GM12878 (cell line): ENCODE data around the gene PFKFB2. TPM values are rescaled to one million over a fixed set of nuclear protein-coding genes. Genes with fewer than 3 reads are reported as not detected.

Experiments used
- ATF7 ChIP-seq: fragments of 450-650 bp; IDR thresholded peaks from 2 replicates; pipeline ENCODE4 v1.6.1; 2016; ENCODE audit warnings: low read depth, mild to moderate bottlenecking
- CBX3 ChIP-seq: fragments of 200-600 bp; sonication (generic); IDR thresholded peaks from 2 replicates; pipeline ENCODE4 v1.6.1; 2016; ENCODE audit warnings: low read depth, borderline replicate concordance
- CREB1 ChIP-seq: IDR thresholded peaks from 2 replicates; pipeline ENCODE4 v1.6.1; 2012; ENCODE audit warnings: low read depth, mild to moderate bottlenecking, inconsistent platforms
- CTCF ChIP-seq, 3 experiments: IDR thresholded peaks in 2 of 3; conservative IDR thresholded peaks in 1 of 3; 2 replicates each; pipeline ENCODE4 v1.5.1; 2011; ENCODE audit warnings: low read depth in 3 of 3, low read length in 3 of 3, mild to moderate bottlenecking in 3 of 3, control low read depth in 2 of 3, moderate library complexity in 2 of 3, inconsistent platforms in 1 of 3, mixed read lengths in 1 of 3; ENCODE audit not compliant: control insufficient read depth in 2 of 3, insufficient read depth in 1 of 3; ENCODE audit errors: extremely low read depth in 1 of 3
- EGR1 ChIP-seq, 2 experiments: IDR thresholded peaks; 1 replicate in 1 of 2; 2 replicates in 1 of 2; pipeline ENCODE4 v1.6.1; 2011 to 2012; ENCODE audit warnings: low read depth in 2 of 2, low read length in 2 of 2, borderline replicate concordance in 1 of 2, mild to moderate bottlenecking in 1 of 2, moderate library complexity in 1 of 2
- ELK1 ChIP-seq: IDR thresholded peaks from 2 replicates; pipeline ENCODE4 v1.6.1; 2012; ENCODE audit warnings: low read depth, low read length, improper control_type of control experiment
- HDAC6 ChIP-seq: fragments of 200-600 bp; sonication (generic); IDR thresholded peaks from one replicate; pipeline ENCODE4 v1.8.0; 2017; ENCODE audit warnings: antibody characterized with exemption; ENCODE audit not compliant: unreplicated experiment
- JUNB ChIP-seq: IDR thresholded peaks from 2 replicates; pipeline ENCODE4 v1.6.1; 2016; ENCODE audit warnings: antibody characterized with exemption, mild to moderate bottlenecking
- KAT2A ChIP-seq: conservative IDR thresholded peaks from 2 replicates; pipeline ENCODE4 v1.6.1; 2011; ENCODE audit warnings: low read depth, low read length; ENCODE audit not compliant: control insufficient read depth
- KDM1A ChIP-seq: fragments of 200-600 bp; sonication (generic); IDR thresholded peaks from 2 replicates; pipeline ENCODE4 v1.6.1; 2016; ENCODE audit warnings: borderline replicate concordance
- MEF2A ChIP-seq: IDR thresholded peaks from 2 replicates; pipeline ENCODE4 v1.6.1; 2011; ENCODE audit warnings: low read depth, mild to moderate bottlenecking, low read length, moderate library complexity; ENCODE audit not compliant: insufficient read depth
- NBN ChIP-seq: fragments of 450-650 bp; IDR thresholded peaks from 2 replicates; pipeline ENCODE4 v1.6.1; 2016
- NR2F1 ChIP-seq: fragments of 450-650 bp; conservative IDR thresholded peaks from 2 replicates; pipeline ENCODE4 v1.6.1; 2017; ENCODE audit warnings: mild to moderate bottlenecking
- PAX8 ChIP-seq: fragments of 450-650 bp; IDR thresholded peaks from 2 replicates; pipeline ENCODE4 v1.6.1; 2017; ENCODE audit warnings: mild to moderate bottlenecking, moderate library complexity
- POLR2A ChIP-seq: IDR thresholded peaks from 2 replicates; pipeline ENCODE4 v1.6.1; 2011; ENCODE audit warnings: low read depth, mild to moderate bottlenecking, low read length
- POU2F2 ChIP-seq: IDR thresholded peaks from 3 replicates; pipeline ENCODE4 v1.6.1; 2011; ENCODE audit warnings: low read depth, mild to moderate bottlenecking, low read length, borderline replicate concordance
- RAD51 ChIP-seq: fragments of 450-650 bp; IDR thresholded peaks from 2 replicates; pipeline ENCODE4 v1.6.1; 2016; ENCODE audit warnings: moderate library complexity, mild to moderate bottlenecking, inconsistent platforms
- SIN3A ChIP-seq: IDR thresholded peaks from 2 replicates; pipeline ENCODE4 v1.6.1; 2012; ENCODE audit warnings: low read depth, low read length, improper control_type of control experiment
- TCF7 ChIP-seq: IDR thresholded peaks from 2 replicates; pipeline ENCODE4 v1.6.1; 2014; ENCODE audit warnings: antibody characterized with exemption, borderline replicate concordance
- ZNF207 ChIP-seq: fragments of 450-650 bp; IDR thresholded peaks from 2 replicates; pipeline ENCODE4 v1.6.1; 2014; ENCODE audit warnings: antibody characterized with exemption, mild to moderate bottlenecking, borderline replicate concordance
- polyA plus RNA-seq, 11 experiments: library from polyadenylated mRNA; depleted of rRNA in 4 of 11; unstranded in 6 of 11; stranded (reverse) in 5 of 11; fragments of >200 nt; fragmentation: Nextera tagmentation in 4 of 11; fragmentation: Illumina TruSeq in 1 of 11; extraction: Ambion mirVana in 4 of 11; extraction: Trizol in 1 of 11; gene quantifications; 1 replicate in 1 of 11; 2 replicates in 10 of 11; pipeline versions ENCODE4 v1.2.1 to v1.2.3, GENCODE V29; 2011 to 2016; ENCODE audit warnings: inconsistent platforms in 2 of 11, missing spikeins in 2 of 11, low read depth in 1 of 11
- total RNA-seq, 4 experiments: library from RNA; depleted of rRNA in 3 of 4; stranded (reverse); fragments of >200 nt in 3 of 4; fragmentation: Illumina TruSeq in 1 of 4; extraction: Trizol in 1 of 4; gene quantifications; 2 replicates each; pipeline versions ENCODE4 v1.2.1 to v1.2.3, GENCODE V29; 2013 to 2021

Gene PFKFB2
- total and polyA plus RNA-seq, 10 of the 15 experiments (the other 5 are each of a cell fraction or from before 2014, with no cell fraction given) = 0.40 to 1.3 (median 1.0) TPM

- TF ChIP-seq KAT2A = no peak
- no peak; the same call in 1 of the 2 replicates for TF ChIP-seq SIN3A
- no peak for TF ChIP-seq EGR1 (IDR thresholded peaks at IDR 0.05; ENCODE audit: borderline replicate concordance in 1 of 2, low read depth in 2 of 2, low read length in 2 of 2)
- TF ChIP-seq TCF7 = no peak
- TF ChIP-seq PAX8 = no peak
- no peak for TF ChIP-seq NR2F1
- no peak for TF ChIP-seq ATF7
- no peak for TF ChIP-seq MEF2A
- TF ChIP-seq KDM1A = no peak
- TF ChIP-seq CREB1 = no peak
- no peak for TF ChIP-seq HDAC6
- TF ChIP-seq NBN = no peak
- peak; percentile 57; the same call in 1 of the 2 replicates for TF ChIP-seq ZNF207
- peak; percentile 88 for TF ChIP-seq POLR2A
- no peak for TF ChIP-seq JUNB
- no peak for TF ChIP-seq CTCF (IDR thresholded peaks at IDR 0.05 in 2 of 3, conservative IDR thresholded peaks at IDR 0.05 in 1 of 3; ENCODE audit: control insufficient read depth in 2 of 3, extremely low read depth in 1 of 3, insufficient read depth in 1 of 3, low read depth in 3 of 3, low read length in 3 of 3)
- TF ChIP-seq RAD51 = no peak
- 0 out of 3 replicates have a peak, but pooled peaks have one; percentile 31 for TF ChIP-seq POU2F2
- TF ChIP-seq CBX3 = no peak
- no peak for TF ChIP-seq ELK1
- TF ChIP-seq, all 136 proteins: peak for 23
These were observed 2.4 kb upstream of the PFKFB2 start (continued) for GRCh38 chr1:207050480-207051190.
